ENCODE results near the gene CFL2. TPM values are rescaled to one million over a fixed set of nuclear protein-coding genes. Genes with fewer than 3 reads are reported as not detected.

Gene CFL2
- total RNA-seq = 34.6 TPM
- long read RNA-seq, full-length matches to known transcripts = 39 of 42 reads
- long read RNA-seq, partial matches to known transcripts = 1 of 42 reads
- long read RNA-seq, other reads (novel, unspliced or antisense) = 2 of 42 reads

- intact Hi-C loops (cut with DNase I) = no loop called here
- peak; percentile 90 for DNase-seq
- Histone ChIP-seq H3K27ac (peak within 1 kb of the TSS; percentile 94), H3K27me3 (ENCODE audit: low read depth) (no peaks in the 10 kb centered on the region), H3K36me3 (peaks cover 19% of the 10 kb centered on the region), H3K4me3 (peak within 1 kb of the TSS; percentile 68), H3K9me3 (no peaks in the 10 kb centered on the region), H3K4me1 (peaks cover 42% of the 10 kb centered on the region)
- TF ChIP-seq CTCF (IDR thresholded peaks at IDR 0.05) = no peak
- peak; percentile 98 to 99 for ATAC-seq
Observed at GRCh38 chr14:34714320-34715126, at the start of gene CFL2. Gene CFL2, minus strand, starts transcription at chr14:34714593. Its CDS starts 53 bp downstream, at chr14:34714540.

GRCh38 chr14:34755215-34755614 lies 40.8 kb upstream of the CFL2 start:
- Histone ChIP-seq H3K9me3 (no peaks in the 10 kb centered on the region), H3K4me1 (no peaks in the 10 kb centered on the region), H3K27ac (no peak overlapping the region), H3K4me3 (no peak overlapping the region), H3K36me3 (peaks cover 76% of the 10 kb centered on the region), H3K27me3 (ENCODE audit: low read depth) (no peaks in the 10 kb centered on the region)
- TF ChIP-seq CTCF (IDR thresholded peaks at IDR 0.05) = no peak
- ATAC-seq (no peak), DNase-seq (no peak)
- intact Hi-C loops (cut with DNase I) = no loop called here

DNA sequence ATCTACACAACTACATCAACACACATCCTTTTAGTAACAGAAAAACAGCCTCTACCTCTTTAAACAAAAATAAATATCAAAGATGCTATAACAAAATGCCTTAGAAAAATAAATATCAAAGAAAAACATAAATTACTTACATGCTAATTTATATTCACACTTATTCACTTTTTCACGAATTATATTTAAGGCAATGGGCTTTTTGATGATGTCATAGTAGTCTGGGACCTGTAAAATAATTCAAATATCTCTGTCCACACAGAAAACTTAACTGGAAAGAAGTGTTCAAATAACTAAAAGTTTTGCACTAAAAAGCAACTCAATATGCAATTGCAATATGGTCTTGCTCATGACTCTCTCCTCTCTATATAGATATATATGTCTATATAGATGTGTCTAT lies 40.3 kb upstream of the CFL2 start:
- ATAC-seq (no peak), DNase-seq (no peak)
- Histone ChIP-seq H3K27ac (no peak overlapping the region), H3K4me3 (no peak overlapping the region), H3K27me3 (ENCODE audit: low read depth) (no peaks in the 10 kb centered on the region), H3K36me3 (peaks cover 70% of the 10 kb centered on the region), H3K4me1 (no peaks in the 10 kb centered on the region), H3K9me3 (no peaks in the 10 kb centered on the region)
- TF ChIP-seq CTCF (IDR thresholded peaks at IDR 0.05) = no peak
- intact Hi-C loops (cut with DNase I) = no loop called here

DNA sequence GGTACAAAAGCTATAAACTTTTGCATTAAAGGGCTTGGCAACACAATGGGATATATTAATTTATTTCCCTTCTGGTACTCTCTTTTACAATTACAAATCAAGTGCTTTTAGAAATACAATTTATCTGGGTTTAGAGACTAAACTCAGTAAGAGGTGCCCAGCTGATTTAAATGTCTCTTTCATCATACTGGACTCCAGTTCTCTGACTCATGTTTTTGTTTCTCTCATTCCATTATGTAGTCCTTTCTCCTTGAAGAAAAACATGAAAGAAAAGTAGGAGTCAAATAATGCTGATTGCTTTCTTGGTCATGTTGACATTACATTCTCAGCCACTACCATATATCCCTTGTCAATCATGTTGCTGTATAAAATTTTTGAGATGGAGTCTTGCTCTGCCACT lies 36.3 kb upstream of the CFL2 start:
- intact Hi-C loops (cut with DNase I) = no loop called here
- TF ChIP-seq CTCF (IDR thresholded peaks at IDR 0.05) = no peak
- Histone ChIP-seq H3K9me3 (no peaks in the 10 kb centered on the region), H3K27me3 (ENCODE audit: low read depth) (no peaks in the 10 kb centered on the region), H3K27ac (no peak overlapping the region), H3K36me3 (peaks cover 34% of the 10 kb centered on the region), H3K4me3 (no peak overlapping the region), H3K4me1 (no peaks in the 10 kb centered on the region)
- no peak for ATAC-seq
- DNase-seq = no peak

DNA sequence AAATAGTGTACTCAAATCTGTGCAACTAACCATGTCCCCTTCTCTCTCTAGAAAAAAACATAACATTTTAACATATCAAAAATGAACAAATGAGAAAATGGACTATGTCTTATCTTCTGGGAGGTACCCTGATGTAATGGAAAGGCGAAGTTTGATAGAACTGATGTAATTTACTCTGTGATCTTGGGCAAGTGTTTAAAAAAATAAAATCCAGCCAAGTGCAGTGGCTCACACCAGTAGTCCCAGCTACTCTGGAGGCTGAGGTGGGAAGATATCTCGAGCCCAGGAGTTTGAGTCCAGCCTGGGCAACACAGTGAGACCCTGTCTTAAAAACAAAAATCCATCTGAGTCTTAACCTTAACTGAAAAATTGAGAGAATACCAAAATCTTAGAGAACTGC lies 35.8 kb upstream of the CFL2 start:
- no peak overlapping the region for H3K27ac ChIP-seq
- peaks cover 29% of the 10 kb centered on the region for H3K36me3 ChIP-seq
- no peak for DNase-seq
- intact Hi-C loops (cut with DNase I) = no loop called here
- ATAC-seq = no peak
- no peaks in the 10 kb centered on the region for H3K27me3 ChIP-seq (ENCODE audit: low read depth)
- H3K9me3 ChIP-seq = no peaks in the 10 kb centered on the region
- TF ChIP-seq CTCF (IDR thresholded peaks at IDR 0.05) = no peak
- no peak overlapping the region for H3K4me3 ChIP-seq
- H3K4me1 ChIP-seq = no peaks in the 10 kb centered on the region
